Renal cortex interstitium (tissue), 11 donors: ENCODE results near the gene SMAD7. TPM values are rescaled to one million over a fixed set of nuclear protein-coding genes. Genes with fewer than 3 reads are reported as not detected.
A peak's percentile ranks its signal among the peaks of the same experiment; 100 is the strongest.

Experiments
- DNase-seq, 11 donors: peaks; one replicate each; pipeline ENCODE4 v3.0.0-alpha.2; 2013; ENCODE audit warnings: low read depth in 9 of 11, low spot score in 4 of 11; ENCODE audit errors: extremely low read depth in 1 of 11
- polyA plus RNA-seq, 3 donors: library from polyadenylated mRNA; unstranded; fragments of 120-200 nt; gene quantifications; one replicate each; pipeline ENCODE4 v1.2.1, GENCODE V29; 2013; ENCODE audit not compliant: insufficient read length in 3 of 3

Gene SMAD7
- polyA plus RNA-seq, 3 donors: 60.7 to 71.0 (median 64.2) TPM

DNA sequence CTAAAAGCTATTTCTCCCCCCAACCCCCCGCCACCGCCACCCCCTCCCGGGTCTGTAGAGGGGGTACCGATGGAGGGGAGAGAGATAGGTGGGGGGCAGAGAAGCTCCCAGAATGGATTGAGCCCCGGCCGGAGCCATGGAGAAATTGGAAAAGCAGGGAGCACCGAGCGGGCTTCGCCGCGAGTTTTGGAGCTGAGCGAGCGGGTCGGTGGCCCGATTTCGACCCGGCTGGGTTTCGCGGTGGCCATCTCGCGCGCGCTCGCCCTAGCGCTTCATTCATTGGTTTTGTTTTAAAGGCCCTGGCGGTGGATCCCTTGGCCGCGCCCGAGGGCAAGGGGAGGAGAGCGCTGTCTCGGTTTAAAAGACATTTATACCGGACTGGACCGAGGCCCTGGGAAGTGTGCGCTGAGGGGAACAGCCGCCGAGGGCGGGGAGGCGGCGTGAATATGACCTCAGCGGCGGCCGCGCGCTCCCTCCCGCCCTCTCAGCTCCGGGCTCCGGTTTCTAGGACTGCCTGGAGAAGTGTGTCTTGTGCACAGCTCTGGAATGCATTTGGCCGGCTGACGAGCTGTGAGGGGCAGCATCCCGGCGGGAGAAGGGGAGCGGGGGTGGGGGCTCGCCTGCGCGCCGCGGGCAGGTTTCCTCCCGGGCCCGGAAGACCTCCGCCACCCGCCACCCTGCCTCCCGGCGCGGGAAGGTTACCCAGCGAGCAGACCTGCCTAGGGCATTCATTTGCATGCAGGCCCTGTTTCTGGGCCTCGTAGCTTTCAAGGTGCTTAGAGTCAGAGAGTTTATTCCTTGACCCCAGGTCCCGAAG, 1.7 kb upstream of the SMAD7 start:
- DNase-seq: peak in 6 of 11 donors; percentile 82 to 88 (median 86)

DNA sequence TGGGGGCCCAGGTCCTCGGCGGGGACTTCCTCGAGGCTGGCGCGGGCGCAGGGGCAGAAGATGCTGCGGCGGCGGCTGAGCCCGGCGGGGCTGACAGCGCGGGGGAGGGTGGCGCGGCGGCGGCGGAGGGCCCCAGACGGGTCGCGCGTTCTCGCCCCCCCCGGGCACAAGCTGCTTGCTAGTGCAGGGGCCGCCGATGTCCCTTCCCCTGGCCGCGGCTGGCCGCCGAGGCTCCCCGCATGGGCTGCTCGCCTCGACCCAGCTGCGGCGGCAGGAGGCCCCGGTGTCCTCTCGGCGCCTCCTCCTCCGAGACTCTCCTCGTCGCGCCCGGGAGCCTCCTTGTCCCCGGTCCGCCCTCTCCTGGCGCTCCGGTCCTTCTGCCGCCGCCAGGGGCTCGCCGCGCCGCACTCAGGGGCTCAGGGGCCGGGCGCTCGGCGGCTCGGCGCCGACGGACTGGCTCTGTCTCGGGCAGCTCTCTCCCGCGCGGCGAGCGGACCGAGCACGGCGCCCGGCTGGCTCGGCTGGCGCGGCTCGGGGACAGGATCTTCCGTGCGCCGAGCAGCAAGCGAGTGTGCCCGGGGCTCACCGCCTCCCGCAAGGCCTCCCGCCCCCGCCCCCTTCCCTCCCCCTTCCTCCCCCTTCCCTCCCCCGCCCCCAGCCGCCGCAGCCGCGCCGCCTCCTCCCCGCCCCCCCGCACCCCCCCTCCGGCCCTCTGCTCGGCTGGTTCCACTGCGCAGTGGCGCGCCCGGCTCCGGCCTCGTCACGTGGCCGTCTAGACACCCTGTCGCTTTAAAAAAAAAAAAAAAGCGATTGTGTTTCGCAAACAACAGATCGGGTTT, 902 bp upstream of the SMAD7 start:
- peak in 8 of 11 donors; percentile 84 to 91 (median 88) for DNase-seq

DNA sequence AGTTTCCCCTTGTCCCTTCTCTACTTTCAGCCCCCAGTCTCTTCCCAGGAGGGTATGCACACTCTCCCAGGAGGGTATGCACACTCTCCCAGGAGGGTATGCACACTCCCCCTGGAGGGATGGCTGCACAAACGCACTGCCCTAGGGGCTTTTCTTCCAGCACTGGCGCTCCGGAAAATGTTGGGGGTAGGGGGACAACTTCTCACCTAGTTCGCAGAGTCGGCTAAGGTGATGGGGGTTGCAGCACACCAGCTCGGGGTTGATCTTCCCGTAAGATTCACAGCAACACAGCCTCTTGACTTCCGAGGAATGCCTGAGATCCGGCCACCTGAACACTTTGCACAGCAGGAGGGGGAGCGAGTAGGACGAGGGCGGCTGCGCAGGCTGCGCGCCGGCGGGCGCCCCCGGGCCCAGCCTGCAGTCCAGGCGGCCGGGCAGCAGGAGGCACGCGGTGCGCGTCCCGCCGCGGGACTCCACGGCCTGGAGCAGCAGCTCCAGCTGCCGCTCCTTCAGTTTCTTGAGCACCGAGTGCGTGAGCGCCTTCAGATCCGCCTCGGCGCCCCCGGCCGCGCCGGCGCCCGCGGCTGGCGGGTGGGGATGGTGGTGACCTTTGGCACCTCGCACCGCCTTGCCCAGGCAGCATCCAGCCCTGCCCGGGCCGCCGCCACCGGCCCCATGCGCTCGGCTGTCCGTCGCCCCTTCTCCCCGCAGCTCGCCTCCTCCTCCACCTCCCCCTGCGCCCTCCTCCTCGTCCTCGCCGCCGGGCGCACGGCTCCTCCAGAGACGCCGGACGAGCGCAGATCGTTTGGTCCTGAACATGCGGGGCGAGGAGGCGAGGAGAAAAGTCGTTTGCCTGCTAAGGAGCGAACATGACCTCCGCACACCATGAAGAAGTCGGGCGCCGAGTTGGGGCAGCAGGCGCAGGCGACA, 894 bp downstream of the SMAD7 start:
- DNase-seq: no peak

DNA sequence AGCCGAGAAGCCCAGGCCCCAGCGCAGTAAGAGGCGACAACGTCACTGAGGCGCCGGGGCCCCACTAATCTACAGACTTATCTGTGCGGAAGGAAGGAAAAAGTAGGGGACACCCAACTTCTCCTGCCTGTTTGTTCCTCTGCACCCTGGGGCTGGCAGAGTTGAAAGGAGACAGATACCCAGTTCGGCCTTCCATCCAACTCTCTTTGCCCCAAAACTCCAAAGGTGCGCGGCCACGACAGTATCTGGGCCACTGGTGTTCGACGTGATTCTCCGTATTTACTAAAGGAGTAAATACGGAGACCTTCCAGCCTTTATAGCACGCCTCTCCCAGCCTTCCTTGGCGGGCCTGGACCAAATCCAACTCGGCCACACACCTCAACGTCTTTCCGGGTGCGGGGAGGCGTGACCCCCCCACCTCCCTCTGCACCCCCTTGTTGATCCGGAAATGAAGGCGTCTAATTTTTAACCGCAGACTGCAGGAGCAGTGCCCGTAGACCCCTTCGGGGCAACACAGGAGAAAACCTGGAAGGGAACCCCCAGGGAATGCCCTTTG, 1.6 kb downstream of the SMAD7 start:
- no peak for DNase-seq

DNA sequence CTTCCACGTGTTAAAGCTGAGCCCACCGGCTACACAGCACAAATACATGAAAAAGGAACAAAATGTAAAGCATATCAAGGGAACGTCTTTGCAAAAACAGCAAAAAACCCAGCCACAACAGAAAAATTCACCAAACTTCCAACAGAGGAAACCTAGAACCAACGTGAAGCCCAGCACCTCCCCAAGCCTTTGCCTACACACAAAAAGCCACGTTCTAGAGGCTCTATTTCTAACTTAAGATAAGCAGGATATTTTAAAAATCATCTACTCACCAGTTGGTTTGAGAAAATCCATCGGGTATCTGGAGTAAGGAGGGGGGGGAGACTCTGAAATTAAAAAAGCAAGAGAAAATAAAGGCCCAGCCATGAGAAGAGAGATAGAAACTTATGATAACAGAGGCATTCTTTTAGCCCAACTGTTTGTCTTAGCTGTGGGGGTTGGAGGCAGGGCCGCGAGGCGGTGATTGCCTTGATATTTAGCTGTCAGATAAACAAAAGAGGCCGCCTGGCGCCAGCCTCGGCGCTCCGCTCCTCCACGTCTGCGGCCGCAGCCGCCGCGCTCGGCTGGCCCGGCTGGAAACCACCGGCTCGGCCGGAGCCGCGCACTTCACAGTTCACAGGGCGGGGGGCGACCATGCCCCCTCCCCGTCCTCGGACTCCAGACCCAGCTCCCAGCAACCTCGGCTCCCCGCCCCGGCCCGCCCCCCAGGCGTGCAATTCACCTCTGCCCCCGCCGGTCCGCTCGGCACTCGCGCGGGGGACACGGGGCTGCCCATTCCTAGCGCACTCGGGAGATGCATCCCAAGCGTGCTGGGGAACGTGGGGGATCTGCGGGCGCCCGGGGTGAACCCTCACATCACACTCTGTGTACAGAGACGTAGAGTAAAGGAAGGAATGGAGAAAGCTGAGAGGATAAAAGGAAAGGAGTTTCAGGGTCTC, 2.4 kb downstream of the SMAD7 start:
- peak in 1 of 11 donors; percentile 71 for DNase-seq

DNA sequence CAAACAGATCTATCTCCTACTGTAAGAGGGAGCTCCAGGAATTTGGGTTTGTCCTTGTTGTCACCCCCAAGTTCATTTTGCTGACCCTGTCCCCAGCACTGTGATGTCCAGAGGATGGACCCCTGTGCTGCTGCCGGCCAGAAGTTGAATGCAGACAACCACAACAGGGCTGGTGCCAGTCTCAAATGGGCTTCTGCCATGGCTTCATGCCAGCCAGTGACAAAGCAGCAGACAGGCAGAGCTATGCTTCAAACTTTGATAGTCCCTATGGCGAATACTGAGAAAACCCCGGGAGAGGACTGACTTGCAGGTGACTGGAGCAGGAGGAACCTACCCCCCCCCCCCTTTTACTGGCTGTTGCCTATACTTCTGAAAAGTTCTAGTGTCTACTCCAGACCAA, 3.2 kb downstream of the SMAD7 start:
- no peak for DNase-seq

DNA sequence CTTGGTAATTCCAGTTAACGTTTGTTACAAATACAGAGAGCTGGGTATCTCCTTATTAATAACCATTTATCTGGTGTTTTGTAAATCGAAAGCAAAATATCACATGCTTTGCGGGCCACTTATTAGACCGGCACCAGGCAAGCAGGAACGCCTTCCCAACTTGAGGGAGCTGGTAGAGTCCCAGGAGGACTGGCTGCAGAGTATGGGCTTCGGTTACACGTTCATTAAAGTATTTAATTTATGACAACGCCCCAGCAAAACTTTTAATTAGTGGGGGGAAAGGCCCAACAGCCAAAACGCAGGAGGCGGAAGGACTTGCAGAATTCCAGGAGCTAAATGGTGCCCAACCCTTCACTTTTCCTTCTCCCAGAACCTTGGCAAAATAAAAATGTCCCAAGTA, 3.7 kb downstream of the SMAD7 start:
- DNase-seq: no peak

DNA sequence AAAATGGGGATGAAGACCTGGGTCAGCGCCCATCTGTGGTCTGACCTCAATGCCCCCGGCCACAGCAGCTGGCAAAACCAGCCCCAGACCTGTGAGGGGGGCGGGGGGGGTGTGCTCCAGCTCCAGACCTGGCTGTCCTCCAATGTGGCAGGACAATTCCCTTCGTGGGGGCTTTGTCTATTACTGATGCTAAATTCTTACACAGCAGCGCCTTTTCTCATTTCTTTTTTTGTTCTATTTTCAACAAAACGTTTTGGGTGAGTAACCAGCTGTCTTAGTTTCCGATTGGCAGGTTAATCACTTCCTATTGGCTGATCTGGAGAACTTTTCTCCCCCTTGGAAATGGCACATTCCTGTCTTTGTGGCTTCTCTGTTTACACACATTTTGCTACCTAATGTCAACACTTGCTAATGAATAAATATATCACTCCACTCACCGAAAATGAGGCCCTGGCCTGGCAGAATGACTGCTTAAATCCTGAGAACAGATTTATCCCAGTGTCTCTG, 4.4 kb downstream of the SMAD7 start:
- no peak for DNase-seq

DNA sequence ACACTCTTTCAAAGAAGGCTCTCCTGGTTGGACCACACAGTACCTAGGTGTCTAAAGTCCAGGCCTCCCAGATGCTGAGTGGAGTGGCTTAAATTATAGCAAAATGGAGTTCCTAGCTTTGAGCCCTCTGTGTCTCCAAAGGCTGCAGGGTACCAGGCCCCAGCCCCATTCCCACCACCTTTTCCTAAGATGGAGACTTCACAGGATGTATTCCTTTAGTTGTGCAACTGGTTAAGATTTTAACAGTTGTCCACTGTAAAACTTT, 4.9 kb downstream of the SMAD7 start:
- DNase-seq: no peak

DNA sequence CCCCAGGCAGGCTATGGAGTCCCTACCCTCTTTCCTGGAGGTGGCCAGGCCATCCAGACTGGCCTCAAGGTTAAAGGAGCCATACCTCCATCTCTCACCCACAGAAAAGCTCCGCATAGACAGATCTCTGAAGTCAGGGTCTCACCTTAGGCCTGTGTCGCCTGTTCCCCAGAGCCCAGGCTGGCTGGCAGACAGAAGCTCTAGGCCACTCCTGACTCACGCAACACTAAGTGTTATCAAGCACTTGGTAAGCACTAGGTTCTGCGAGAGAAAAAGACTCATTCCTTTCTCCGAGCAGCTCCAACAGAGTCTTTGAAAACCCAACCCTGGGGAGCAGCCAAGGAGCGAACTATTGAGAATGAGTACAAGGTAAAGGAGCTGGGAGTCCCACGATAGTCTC, 6.1 kb downstream of the SMAD7 start:
- no peak for DNase-seq

DNA sequence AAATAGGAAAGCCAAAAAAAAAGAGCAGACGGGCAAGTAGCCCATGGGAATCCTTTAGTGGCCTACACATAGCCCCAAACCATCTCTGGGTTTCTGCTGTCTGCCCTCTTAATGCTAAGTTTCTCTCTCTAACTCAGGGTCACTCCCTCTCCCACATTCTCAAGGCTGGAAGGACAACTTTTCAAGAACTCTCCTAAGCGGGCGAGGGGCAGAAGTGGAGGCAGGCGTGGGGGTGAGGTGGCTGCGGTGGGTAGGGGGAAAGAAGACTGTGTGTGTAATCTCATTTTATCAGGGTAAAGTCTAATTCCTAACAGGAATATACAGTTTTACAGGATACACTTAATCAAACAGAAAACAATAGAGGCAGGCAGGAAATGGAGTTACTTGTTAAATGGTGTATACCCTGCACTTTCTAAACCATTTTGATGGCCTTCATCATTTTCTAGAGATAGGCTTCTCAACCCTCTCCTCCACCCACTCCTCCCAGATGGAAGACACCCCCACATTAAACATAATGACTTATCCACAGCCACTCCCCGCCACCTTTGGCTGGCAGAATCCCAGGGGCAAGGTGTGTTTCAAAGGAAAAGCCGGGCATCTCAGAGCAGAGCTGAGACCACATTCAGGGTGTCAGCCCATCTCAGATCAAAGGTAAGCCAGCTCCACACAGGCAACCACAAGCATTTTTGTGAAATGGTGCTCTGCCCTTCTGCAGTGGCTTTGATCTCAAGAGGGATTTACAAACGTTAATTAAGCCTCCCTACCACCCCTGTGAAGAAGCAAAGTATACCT, 6.8 kb downstream of the SMAD7 start:
- no peak for DNase-seq

DNA sequence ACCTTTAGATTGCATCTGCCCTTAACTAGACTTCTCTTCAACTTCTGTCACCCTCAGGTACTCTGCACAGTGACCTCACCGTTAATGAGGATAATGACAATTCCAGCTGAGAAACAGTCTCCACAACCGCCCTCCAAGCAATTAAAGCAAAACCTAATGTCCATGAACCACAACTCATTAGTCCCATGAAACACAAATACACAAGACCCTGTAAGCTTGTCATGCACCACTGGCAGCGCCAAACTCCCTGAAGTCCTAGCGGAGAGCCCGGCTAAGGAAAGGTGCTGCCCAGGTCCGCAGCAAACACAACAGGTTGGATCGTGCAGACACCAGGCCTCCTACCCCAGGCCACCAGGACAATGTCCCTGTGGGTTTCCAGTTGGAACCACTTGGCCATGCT, 7.4 kb downstream of the SMAD7 start:
- no peak for DNase-seq

DNA sequence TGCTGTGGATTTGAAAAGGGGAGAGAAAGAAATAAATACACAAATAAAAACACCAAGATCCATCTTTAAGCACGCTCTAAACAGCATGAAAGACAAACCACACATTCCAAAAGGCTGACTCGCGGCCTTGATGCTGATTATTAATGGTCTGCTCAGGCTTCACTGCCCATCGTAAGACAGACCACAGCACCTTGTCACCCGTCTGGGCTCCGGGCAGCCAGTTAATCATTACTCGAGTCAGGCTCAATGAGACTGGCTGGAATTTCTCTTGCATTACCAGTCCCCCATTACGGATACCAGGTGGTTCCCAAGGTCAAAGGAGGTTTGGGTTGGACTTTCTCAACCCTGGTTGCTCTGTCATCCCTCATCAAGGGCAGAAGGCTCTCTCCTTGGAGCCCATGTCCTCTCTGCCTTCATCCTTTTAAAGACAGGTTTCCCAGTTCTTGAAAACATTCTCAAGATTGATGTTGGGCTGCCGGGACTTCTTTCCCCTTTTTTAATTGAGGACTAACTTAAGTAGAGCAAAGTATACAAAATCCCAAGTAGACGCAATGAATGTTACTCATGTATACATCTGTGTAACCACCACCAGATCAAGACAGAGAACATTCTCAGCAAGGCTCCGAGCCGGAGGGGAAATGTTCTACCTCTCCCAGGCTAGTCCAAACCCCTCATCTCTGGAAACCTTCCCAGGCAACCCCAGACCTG, 8.1 kb downstream of the SMAD7 start:
- peak in 5 of 11 donors; percentile 70 to 91 (median 88) for DNase-seq

DNA sequence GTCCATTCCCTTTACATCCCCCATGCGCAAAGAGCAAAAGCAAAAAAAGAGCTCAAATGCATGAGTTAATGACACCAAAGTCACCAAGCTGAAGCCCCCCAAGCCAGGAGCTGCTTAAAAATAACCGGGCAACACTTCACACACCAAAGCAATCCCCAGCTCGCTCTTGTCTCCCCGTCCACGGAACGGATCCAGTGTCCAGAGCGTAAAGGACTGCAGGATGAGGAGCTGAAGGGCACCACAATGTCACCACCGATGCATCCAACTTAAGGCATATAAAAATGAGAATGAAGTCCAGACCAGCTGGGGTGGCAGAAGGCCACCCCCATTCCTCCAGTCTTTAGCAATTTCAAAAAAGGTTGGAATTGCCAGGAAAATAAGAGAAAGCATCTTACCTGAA, 8.7 kb downstream of the SMAD7 start:
- DNase-seq: no peak

DNA sequence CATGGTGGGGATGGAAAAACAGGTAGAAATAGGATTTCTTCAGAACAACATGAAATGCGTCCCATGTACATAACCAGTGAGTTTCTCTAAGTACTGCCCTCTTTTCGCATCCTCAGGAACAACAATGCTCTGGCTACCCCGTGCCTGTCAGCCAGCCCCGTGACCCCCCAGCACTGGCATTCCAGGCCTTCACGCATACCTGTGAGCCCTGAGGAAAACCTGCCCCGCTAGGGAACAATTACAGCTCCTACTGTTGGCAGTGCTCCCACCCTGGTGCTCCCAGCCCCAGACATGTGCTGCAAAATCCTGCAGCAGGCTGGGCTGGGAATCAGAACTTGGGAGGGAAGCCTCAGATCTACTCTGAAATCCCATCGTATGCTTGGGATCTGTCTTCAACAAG, 9.1 kb downstream of the SMAD7 start:
- DNase-seq: no peak

DNA sequence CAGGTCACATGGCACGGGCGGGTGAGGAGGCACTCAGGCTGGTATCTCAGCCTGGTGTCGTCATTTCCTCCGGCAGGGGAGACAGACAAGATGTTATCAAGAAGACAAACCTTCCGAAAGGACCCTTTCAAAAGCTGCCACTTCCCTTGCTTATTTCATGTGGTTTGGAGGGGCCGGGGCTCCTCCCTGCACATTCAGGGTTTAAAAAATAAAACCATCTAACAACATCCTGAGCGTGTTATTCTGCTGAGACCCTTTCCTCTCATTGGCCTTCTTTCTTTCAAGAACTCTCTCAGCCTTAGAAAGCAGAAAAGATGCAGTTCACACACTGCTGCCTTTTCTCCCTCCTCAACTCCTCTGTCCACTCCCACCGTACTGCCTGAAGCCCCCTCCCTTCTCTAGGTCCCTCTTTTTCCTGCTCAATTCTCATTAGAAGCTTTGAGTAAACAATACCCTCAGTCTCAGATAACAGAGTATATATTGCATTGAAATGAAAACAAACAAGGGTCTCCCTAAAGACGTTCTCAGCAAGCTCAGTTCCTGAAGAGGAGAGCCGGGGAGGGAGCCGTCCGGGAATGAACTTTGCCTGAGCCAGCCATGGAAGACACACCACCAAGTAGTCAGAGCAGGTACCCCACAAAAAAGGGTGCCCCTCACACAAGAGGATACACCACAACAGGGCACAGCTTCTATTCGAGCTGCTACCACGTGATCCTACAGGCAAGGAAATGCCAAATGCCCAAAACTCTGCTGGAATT, 9.7 kb downstream of the SMAD7 start:
- no peak for DNase-seq
